Common myeloid progenitor, CD34-positive (primary cell): Measurements from ENCODE around the gene PCSK4.

Experiments
- CTCF ChIA-PET: fragments of 350-600 bp; sonication (Branson Sonifier 250); formaldehyde crosslinking; loops from one replicate; lab custom pipeline; 2021; ENCODE audit warnings: antibody characterized with exemption; lab: Charles Lee
- POLR2A ChIA-PET: fragments of 350-600 bp; sonication (Branson Sonifier 250); formaldehyde crosslinking; loops from one replicate; lab custom pipeline; 2021; ENCODE audit warnings: antibody characterized with exemption; lab: Charles Lee
- DNase-seq, 3 donors: peaks; one replicate each; pipeline versions ENCODE4 v3.0.0 to v3.0.0-alpha.2; 2013
- H3K27ac ChIP-seq, 2 experiments: 1 replicate in 1 of 2; 2 replicates in 1 of 2; pipeline ENCODE4 v1.7.0; 2013; ENCODE audit warnings: inconsistent platforms in 2 of 2, low read length in 2 of 2, mild to moderate bottlenecking in 2 of 2, low read depth in 1 of 2, moderate library complexity in 1 of 2; ENCODE audit not compliant: severe bottlenecking in 2 of 2, insufficient read depth in 1 of 2, poor library complexity in 1 of 2
- H3K27me3 ChIP-seq, 5 experiments: replicated peaks in 2 of 5; 1 replicate in 3 of 5; 2 replicates in 2 of 5; pipeline versions ENCODE4 v1.6.1 to v1.7.0; 2013; ENCODE audit warnings: low read length in 4 of 5, mild to moderate bottlenecking in 2 of 5, moderate library complexity in 2 of 5, inconsistent platforms in 1 of 5; ENCODE audit not compliant: insufficient read depth in 5 of 5, control insufficient read depth in 4 of 5
- H3K36me3 ChIP-seq, 4 experiments: 1 replicate in 2 of 4; 2 replicates in 2 of 4; pipeline versions ENCODE4 v1.6.1 to v1.7.0; 2013; ENCODE audit warnings: low read length in 3 of 4, control low read depth in 1 of 4, mild to moderate bottlenecking in 1 of 4; ENCODE audit not compliant: control insufficient read depth in 4 of 4, insufficient read depth in 4 of 4
- H3K4me1 ChIP-seq, 4 experiments: 1 replicate in 3 of 4; 2 replicates in 1 of 4; pipeline versions ENCODE4 v1.6.1 to v1.7.1; 2013; ENCODE audit warnings: low read length in 3 of 4, mild to moderate bottlenecking in 3 of 4, control low read depth in 1 of 4, inconsistent platforms in 1 of 4, moderate library complexity in 1 of 4; ENCODE audit not compliant: control insufficient read depth in 4 of 4, insufficient read depth in 4 of 4; ENCODE audit errors: control extremely low read depth in 1 of 4
- H3K4me3 ChIP-seq, 7 experiments: 1 replicate in 4 of 7; 2 replicates in 3 of 7; pipeline versions ENCODE4 v1.5.1 to v1.7.0; 2013; ENCODE audit warnings: mild to moderate bottlenecking in 7 of 7, low read length in 6 of 7, moderate library complexity in 6 of 7, inconsistent platforms in 2 of 7, low read depth in 2 of 7, control low read depth in 1 of 7; ENCODE audit not compliant: insufficient read depth in 4 of 7, control insufficient read depth in 1 of 7; ENCODE audit errors: extremely low read depth in 1 of 7
- H3K9me3 ChIP-seq, 5 experiments: 1 replicate in 4 of 5; 2 replicates in 1 of 5; pipeline versions ENCODE4 v1.6.1 to v1.7.1; 2013; ENCODE audit warnings: low read length in 4 of 5, mild to moderate bottlenecking in 2 of 5, inconsistent platforms in 1 of 5, low read depth in 1 of 5, moderate library complexity in 1 of 5; ENCODE audit not compliant: control insufficient read depth in 4 of 5, insufficient read depth in 2 of 5; ENCODE audit errors: control extremely low read depth in 1 of 5
- WGBS: methylation state at CpG from one replicate; pipeline ENCODE4 v1.1.5; 2013; ENCODE audit not compliant: insufficient coverage; 5-methylcytosine and 5-hydroxymethylcytosine counted together

Gene PCSK4

DNA sequence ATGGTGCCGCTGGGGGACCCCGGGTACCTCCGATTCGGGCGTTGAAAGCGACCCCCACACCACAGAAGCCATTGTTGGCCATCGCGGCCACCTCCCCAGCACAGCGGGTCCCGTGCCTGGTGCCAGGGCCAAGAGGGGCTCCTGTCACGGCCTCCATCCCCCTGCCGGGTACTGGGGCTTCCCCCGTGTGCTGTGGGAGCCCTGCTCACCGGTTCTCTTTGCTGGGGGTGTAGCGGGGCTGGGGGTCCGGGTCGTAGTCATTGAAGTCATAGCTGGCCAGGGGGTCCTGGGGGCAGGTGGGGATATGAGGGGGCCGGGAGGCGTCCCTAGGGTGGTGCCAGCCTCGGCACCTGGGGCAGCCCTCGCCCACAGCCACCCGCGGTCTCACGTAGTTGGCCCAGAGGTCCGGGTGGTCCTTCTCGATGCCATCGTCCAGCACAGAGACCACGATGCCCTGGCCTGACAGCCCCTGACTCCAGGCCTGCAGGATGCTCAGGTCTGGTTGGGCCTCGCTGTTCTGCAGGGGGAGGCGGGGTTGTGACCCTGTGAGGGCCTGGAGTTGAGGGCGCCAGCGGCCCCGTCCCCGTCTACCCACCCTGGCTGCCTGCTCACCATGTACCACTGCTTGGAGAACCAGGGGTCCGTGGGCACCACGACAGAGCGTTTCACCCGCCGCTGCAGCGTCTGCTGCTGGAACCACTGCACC is 2.4 kb downstream of the PCSK4 start:
- Histone ChIP-seq H3K9me3 (no peaks in the 10 kb centered on the region), H3K4me1 (peaks cover 0 to 31% (median 22%) of the 10 kb centered on the region in 4 experiments), H3K27ac (no peak overlapping the region), H3K27me3 (peaks cover 0 to 8% (median 5%) of the 10 kb centered on the region in 5 experiments), H3K36me3 (no peaks in the 10 kb centered on the region), H3K4me3 (no peak overlapping the region)
- ChIA-PET CTCF (interaction anchor here (2.5 kb wide), 1 partner anchor 16 kb away, joined by 6 read pairs; no protein-coding TSS in a partner anchor), POLR2A (no interaction called here)
- DNase-seq, result no peak
- WGBS, result 98% methylated on average over 27 of the region's 40 CpGs

DNA sequence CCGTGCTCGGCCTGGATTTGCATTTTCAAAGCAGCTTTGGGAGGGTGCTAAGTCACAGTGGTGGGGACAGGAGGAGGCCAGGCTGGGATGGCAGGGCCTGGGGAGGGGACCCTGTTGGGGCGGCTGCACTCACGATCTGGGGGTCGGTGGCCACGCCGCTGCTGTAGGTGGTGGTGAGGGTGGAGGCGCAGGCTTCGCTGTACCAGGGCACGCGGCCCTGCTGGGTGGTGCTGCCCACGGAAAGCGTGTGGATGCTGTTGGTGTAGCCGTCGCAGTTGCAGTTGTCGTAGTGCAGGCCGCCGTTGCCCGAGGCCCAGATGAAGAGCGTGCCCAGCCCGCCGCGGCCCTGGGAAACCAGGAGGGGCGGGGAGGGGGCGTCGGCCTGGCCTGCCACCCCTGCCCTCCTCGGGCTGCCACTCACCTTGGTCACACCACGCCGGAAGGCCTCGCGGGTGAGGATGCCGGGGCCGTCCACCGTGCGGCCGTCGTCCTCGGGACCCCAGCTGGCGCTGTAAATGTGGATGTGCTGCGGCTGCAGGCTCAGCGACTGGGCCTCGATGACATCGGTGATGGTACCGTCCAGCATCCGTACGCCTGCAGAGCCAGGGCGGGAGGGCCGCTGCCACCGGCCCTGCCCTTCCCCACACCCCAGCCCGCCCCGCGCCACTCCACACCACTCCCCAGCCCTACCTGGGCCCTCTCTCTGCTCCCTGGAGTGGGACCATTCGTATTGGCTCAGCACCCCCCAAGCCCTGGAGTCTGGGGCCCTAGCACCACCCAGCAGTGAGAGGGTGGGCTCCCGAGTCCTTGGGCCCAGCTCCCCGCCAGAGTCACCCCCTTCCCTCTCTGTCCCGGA is 3.2 kb downstream of the PCSK4 start:
- POLR2A ChIA-PET, result no interaction called here

DNA sequence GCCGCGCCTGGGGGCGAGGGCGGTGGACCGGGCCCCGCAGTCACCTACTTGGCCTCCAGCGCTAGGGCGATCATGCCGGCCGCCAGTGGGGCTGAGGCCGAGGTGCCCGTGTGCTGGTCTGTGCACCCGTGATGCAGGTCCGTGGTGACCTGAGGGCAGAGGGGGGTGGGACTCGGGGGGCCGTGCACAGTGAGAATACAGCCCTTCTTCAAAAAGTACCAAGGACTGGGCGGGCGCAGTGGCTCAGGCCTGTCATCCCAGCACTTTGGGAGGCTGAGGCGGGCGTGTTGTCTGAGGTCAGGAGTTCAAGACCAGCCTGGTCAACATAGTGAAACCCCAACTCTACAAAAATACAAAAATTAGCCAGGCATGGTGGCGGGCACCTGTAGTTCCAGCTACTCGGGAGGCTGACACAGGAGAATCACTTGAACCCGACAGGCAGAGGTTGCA is 6.1 kb downstream of the PCSK4 start:
- 96% methylated on average over 21 of the region's 23 CpGs for WGBS
- H3K4me1 ChIP-seq, result peaks cover 0 to 15% (median 6%) of the 10 kb centered on the region in 4 experiments
- no peaks in the 10 kb centered on the region for H3K9me3 ChIP-seq
- H3K36me3 ChIP-seq, result no peaks in the 10 kb centered on the region
- no peaks in the 10 kb centered on the region for H3K27me3 ChIP-seq
- no peak overlapping the region for H3K4me3 ChIP-seq
- no peak overlapping the region for H3K27ac ChIP-seq
- DNase-seq, result no peak
- ChIA-PET CTCF (no interaction called here), POLR2A (interaction anchor here (0.6 kb wide), 1 partner anchor 155 kb away, joined by 3 read pairs; no protein-coding TSS in a partner anchor)

More for the DNA sequence above, 3.2 kb downstream of the PCSK4 start:
- Histone ChIP-seq H3K9me3 (no peaks in the 10 kb centered on the region), H3K27ac (no peak overlapping the region), H3K27me3 (peaks cover 0 to 8% (median 5%) of the 10 kb centered on the region in 5 experiments), H3K36me3 (no peaks in the 10 kb centered on the region), H3K4me1 (peaks cover 0 to 31% (median 22%) of the 10 kb centered on the region in 4 experiments), H3K4me3 (no peak overlapping the region)
- CTCF ChIA-PET, result no interaction called here
- no peak for DNase-seq
- 97% methylated on average over 48 of the region's 56 CpGs for WGBS

DNA sequence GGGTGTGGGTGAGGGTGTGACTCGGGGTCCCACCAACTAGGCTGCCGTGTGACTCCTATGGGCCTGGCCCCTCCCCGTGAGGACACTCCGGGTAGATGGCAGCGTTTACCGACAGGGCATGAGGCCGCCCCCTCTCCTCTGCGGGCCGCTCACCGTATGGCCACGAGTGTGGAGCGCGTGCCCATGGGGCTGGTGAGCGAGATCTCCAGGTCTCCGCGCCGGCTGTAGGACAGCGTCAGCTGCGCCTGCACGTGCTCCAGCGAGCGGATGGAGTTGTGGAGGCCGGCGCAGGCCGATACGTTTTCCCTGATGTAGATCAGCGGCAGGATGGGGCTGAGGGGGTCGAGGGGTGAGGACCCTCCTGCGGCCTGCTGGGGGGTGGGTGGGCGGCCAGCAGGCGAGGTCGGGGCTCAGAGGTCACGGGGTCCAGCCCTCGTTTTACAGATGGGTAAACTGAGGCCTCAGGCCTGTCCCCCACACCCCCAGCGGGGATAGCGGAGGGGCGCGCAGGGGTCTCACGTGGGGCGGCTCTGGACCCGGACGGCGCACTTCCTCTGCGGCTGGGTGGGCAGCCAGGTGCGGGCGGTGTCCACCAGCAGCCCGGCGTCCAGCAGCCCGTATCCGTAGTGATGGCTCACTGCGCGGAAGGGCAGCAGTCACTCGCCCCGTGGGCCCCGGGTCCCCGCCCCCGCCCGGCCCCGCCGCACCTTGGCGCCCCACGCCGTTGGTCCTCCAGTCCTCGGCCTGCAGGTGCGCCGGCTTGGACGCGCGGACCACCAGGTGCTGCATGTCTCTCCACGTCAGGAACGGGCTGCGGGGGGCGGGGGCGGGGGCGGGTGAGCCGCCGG is 6.8 kb downstream of the PCSK4 start:
- 96% methylated on average over 61 of the region's 77 CpGs for WGBS
- no peaks in the 10 kb centered on the region for H3K27me3 ChIP-seq
- peaks cover 0 to 13% (median 11%) of the 10 kb centered on the region in 4 experiments for H3K4me1 ChIP-seq
- H3K9me3 ChIP-seq, result no peaks in the 10 kb centered on the region
- DNase-seq, result no peak
- CTCF ChIA-PET, result no interaction called here
- POLR2A ChIA-PET, result no interaction called here
- H3K36me3 ChIP-seq, result no peaks in the 10 kb centered on the region
- H3K27ac ChIP-seq, result no peak overlapping the region
- no peak overlapping the region for H3K4me3 ChIP-seq

DNA sequence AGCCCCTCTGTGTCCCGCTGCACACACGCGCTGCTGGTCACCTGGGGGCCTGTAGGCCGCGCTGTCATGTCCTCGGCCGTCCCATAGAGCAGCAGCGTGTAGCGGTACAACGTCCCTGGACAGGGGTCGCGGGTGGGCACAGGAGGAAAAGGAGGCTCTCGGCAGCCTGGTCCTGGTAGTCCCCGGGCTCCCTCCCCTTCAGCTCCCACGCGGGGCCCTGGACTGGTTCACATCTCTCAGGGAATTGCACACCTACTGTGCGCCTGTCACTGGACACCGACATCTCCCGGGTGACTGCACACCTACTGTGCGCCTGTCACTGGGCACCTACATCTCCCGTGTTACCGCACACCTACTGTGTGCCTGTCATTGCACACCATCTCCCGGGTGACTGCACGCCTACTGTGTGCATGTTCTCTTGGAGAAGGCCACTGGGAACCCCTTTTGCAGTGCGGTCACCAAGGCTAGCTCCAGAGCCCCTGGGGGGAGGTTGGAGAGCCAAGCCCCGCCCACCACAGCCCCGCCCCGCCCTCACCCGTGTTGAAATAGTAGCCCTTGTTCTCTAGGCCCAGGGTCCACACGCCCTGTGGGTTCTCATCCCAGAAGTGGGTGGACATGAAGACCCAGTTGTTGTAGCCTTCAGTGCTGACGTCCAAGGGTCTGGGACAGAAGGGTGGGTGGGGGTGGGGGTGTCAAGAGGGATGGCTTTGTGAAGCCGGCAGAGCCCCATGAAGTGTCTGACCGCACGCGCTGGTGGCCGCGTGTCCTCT is 7.6 kb downstream of the PCSK4 start:
- no peak overlapping the region for H3K27ac ChIP-seq
- H3K4me1 ChIP-seq, result peaks cover 0 to 14% (median 11%) of the 10 kb centered on the region in 4 experiments
- WGBS, result 93% methylated on average over 32 of the region's 37 CpGs
- H3K27me3 ChIP-seq, result no peaks in the 10 kb centered on the region
- DNase-seq, result no peak
- H3K4me3 ChIP-seq, result no peak overlapping the region
- ChIA-PET CTCF (interaction anchor here (1.2 kb wide), 1 partner anchor 11 kb away, joined by 4 read pairs; no protein-coding TSS in a partner anchor), POLR2A (no interaction called here)
- no peaks in the 10 kb centered on the region for H3K36me3 ChIP-seq
- H3K9me3 ChIP-seq, result no peaks in the 10 kb centered on the region

DNA sequence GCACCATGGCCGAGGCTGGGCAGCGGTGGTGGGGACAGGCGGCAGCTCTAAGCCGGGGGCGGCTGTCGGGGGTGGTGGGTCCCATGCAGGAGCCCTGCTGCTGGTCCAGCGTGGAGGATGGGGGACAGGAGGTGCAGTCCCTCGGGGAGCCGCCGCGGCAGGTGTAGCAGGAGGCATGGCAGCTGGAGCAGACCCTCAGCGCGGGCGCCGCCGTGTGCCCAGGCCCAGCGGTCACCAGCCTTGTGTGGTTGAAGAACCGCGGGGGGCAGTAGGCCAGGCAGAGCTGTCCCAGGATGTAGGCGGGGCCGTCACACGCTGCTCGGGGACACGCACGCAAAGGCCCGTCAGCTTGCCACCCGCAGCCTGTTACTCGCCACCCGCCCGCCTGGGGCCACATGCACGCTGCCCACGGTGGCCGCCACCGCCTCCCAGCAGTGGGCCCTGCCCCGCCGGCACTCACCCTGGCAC is 8.2 kb downstream of the PCSK4 start:
- no peak overlapping the region for H3K27ac ChIP-seq
- H3K27me3 ChIP-seq, result no peaks in the 10 kb centered on the region
- no peak overlapping the region for H3K4me3 ChIP-seq
- no peaks in the 10 kb centered on the region for H3K9me3 ChIP-seq
- DNase-seq, result peak in 1 of 3 donors; percentile 43
- CTCF ChIA-PET, result interaction anchor here (1.2 kb wide), 1 partner anchor 11 kb away, joined by 4 read pairs; no protein-coding TSS in a partner anchor
- H3K36me3 ChIP-seq, result peaks cover 0 to 3% (median 0%) of the 10 kb centered on the region in 4 experiments
- H3K4me1 ChIP-seq, result peaks cover 0 to 15% (median 12%) of the 10 kb centered on the region in 4 experiments
- 97% methylated on average over 31 of the region's 36 CpGs for WGBS
- POLR2A ChIA-PET, result no interaction called here
